Measurements from ENCODE around the gene CACNA2D2. TPM values are rescaled to one million over a fixed set of nuclear protein-coding genes. Genes with fewer than 3 reads are reported as not detected.
A peak's percentile ranks its signal among the peaks of the same experiment; 100 is the strongest.

Gene CACNA2D2
- total and polyA plus RNA-seq, 2 of the 8 experiments (the other 6 are each of a cell fraction or from before 2014, with no cell fraction given): 14.1 to 25.0 TPM

DNA sequence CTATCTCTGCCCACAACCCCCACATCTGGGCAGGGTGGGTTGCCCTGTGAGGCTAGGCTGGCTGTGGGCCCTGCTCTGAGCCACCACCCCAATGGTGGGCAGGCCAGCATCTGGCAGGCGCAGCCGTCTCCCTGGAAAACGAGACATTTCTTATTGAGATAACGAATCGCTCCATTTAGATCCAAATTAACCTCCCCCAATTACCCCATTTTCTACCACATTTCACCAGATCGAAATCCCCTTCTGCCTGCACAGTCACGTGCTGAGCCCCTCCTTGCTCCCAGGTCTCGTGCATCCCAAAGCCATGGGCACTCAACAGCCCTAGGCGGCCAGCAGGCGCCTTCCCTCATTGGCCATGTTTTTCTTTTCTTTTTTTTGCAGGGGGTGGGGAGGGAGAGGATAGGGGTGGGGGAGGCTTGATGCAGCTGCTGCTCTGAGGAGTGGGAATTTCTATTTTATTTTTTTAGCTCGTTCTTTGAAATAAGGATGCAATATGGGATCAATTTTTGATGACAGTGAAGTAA is 91.1 kb downstream of the CACNA2D2 start:
- no peak for DNase-seq (ENCODE audit: low read depth in 1 of 2, low spot score in 2 of 2)
- H4K8ac ChIP-seq (ENCODE audit: extremely low read depth, insufficient read depth, low read length): no peak overlapping the region
- H3K56ac ChIP-seq (replicated peaks; ENCODE audit: insufficient read length, low read depth, low read length): peak overlapping the region; percentile 13
- peaks cover 0 to 2% (median 0%) of the 10 kb centered on the region in 4 experiments; a peak in 2 of 7 replicates for H3K27me3 ChIP-seq (replicated peaks in 1 of 4; ENCODE audit: control insufficient read depth in 3 of 4, extremely low read depth in 1 of 4, insufficient read depth in 3 of 4, low read length in 3 of 4)
- FAIRE-seq: no peak
- H3K4ac ChIP-seq (replicated peaks; ENCODE audit: insufficient read length, low read depth, low read length): no peak overlapping the region
- H4K5ac ChIP-seq (ENCODE audit: insufficient read length, low read depth, low read length): no peak overlapping the region
- H3K79me1 ChIP-seq (ENCODE audit: low read depth, low read length): no peaks in the 10 kb centered on the region; the same call in 1 of the 2 replicates
- H3K9ac ChIP-seq (replicated peaks in 1 of 4; ENCODE audit: extremely low read depth in 1 of 4, low read depth in 3 of 4, low read length in 3 of 4): no peak overlapping the region
- ChIA-PET CTCF (ENCODE audit: partially characterized antibody) (interaction anchor here (0.9 to 8.0 kb wide), 6 partner anchors 15 to 129 kb away, joined by 3 to 63 read pairs (median 4); partner anchors contain the start of gene CACNA2D2), POLR2A (ENCODE audit: partially characterized antibody) (no interaction called here)
- no peak overlapping the region for H2AK5ac ChIP-seq (ENCODE audit: low read depth, low read length)
- no peak overlapping the region for H3K4me2 ChIP-seq (ENCODE audit: insufficient read depth in 1 of 2, low read depth in 2 of 2, low read length in 2 of 2)
- no peaks in the 10 kb centered on the region; a peak in 1 of 7 replicates for H3K4me1 ChIP-seq (replicated peaks in 1 of 4; ENCODE audit: control insufficient read depth in 3 of 4, insufficient read depth in 4 of 4, low read length in 3 of 4)
- H2BK20ac ChIP-seq (ENCODE audit: low read length): no peak overlapping the region
- no peak overlapping the region for H4K91ac ChIP-seq (replicated peaks; ENCODE audit: insufficient read length, low read length)
- H2BK12ac ChIP-seq (ENCODE audit: low read depth, low read length): no peak overlapping the region
- no peaks in the 10 kb centered on the region for H3K9me3 ChIP-seq (ENCODE audit: insufficient read depth in 2 of 2, low read depth in 1 of 2, low read length in 1 of 2)
- no peak overlapping the region for H2BK120ac ChIP-seq (replicated peaks; ENCODE audit: low read depth, low read length)
- no peak overlapping the region for H3K14ac ChIP-seq (ENCODE audit: insufficient read length)
- no peaks in the 10 kb centered on the region for H3K79me2 ChIP-seq (ENCODE audit: control insufficient read depth in 1 of 2, insufficient read depth in 2 of 2, low read length in 2 of 2)
- H3K23me2 ChIP-seq (ENCODE audit: low read depth, low read length): no peaks in the 10 kb centered on the region
- H2AFZ ChIP-seq (ENCODE audit: low read length): no peak overlapping the region
- no peak overlapping the region for H2BK15ac ChIP-seq (ENCODE audit: low read length)
- H4K20me1 ChIP-seq (replicated peaks in 1 of 2; ENCODE audit: control insufficient read depth in 1 of 2, insufficient read depth in 2 of 2, low read length in 2 of 2): peaks cover 0 to 5% of the 10 kb centered on the region in 2 experiments
- no peaks in the 10 kb centered on the region; a peak in 1 of 8 replicates for H3K36me3 ChIP-seq (ENCODE audit: control insufficient read depth in 2 of 4, insufficient read depth in 4 of 4, low read length in 3 of 4)
- no peak overlapping the region for H3K27ac ChIP-seq (ENCODE audit: low read depth, low read length)
- no peak overlapping the region for H3K18ac ChIP-seq (ENCODE audit: extremely low read depth, low read length)
- no peak overlapping the region for H2BK5ac ChIP-seq (ENCODE audit: low read depth, low read length)
- H3K23ac ChIP-seq (ENCODE audit: insufficient read length): no peak overlapping the region
- no peak overlapping the region for H3K4me3 ChIP-seq (ENCODE audit: extremely low read depth in 1 of 4, insufficient read depth in 2 of 4, low read depth in 3 of 4, low read length in 4 of 4)
- whole genome bisulfite sequencing, 2 experiments (ENCODE audit: extremely low coverage in 1 of 2, insufficient coverage in 1 of 2, insufficient read length in 1 of 2, insufficient replicate concordance in 2 of 2, low coverage in 1 of 2, low lambda C conversion rate in 2 of 2, missing lambda C conversion rate in 1 of 2): 90 to 100% methylated on average over 3 to 11 of the region's 11 CpGs
- TF ChIP-seq PHF8 (conservative IDR thresholded peaks at IDR 0.05; ENCODE audit: low read depth, low read length) (no peak), SP2 (IDR thresholded peaks at IDR 0.05; ENCODE audit: low read length) (no peak), MAFK (IDR thresholded peaks at IDR 0.05; ENCODE audit: low read depth, low read length) (no peak), HDAC2 (IDR thresholded peaks at IDR 0.05; ENCODE audit: borderline replicate concordance in 1 of 2, low read depth in 2 of 2, low read length in 2 of 2) (no peak), BRCA1 (IDR thresholded peaks at IDR 0.05; ENCODE audit: low read depth, low read length) (no peak), POLR2AphosphoS5 (IDR thresholded peaks at IDR 0.05; ENCODE audit: low read depth, low read length) (no peak), SP1 (IDR thresholded peaks at IDR 0.05; ENCODE audit: low read depth, low read length) (no peak)
- TF ChIP-seq, protein P1, sequence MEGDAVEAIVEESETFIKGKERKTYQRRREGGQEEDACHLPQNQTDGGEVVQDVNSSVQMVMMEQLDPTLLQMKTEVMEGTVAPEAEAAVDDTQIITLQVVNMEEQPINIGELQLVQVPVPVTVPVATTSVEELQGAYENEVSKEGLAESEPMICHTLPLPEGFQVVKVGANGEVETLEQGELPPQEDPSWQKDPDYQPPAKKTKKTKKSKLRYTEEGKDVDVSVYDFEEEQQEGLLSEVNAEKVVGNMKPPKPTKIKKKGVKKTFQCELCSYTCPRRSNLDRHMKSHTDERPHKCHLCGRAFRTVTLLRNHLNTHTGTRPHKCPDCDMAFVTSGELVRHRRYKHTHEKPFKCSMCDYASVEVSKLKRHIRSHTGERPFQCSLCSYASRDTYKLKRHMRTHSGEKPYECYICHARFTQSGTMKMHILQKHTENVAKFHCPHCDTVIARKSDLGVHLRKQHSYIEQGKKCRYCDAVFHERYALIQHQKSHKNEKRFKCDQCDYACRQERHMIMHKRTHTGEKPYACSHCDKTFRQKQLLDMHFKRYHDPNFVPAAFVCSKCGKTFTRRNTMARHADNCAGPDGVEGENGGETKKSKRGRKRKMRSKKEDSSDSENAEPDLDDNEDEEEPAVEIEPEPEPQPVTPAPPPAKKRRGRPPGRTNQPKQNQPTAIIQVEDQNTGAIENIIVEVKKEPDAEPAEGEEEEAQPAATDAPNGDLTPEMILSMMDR (IDR thresholded peaks at IDR 0.05; ENCODE audit: control extremely low read depth in 1 of 3, insufficient read depth in 1 of 3, low read depth in 1 of 3, low read length in 3 of 3): no peak
- TF ChIP-seq, protein P2, sequence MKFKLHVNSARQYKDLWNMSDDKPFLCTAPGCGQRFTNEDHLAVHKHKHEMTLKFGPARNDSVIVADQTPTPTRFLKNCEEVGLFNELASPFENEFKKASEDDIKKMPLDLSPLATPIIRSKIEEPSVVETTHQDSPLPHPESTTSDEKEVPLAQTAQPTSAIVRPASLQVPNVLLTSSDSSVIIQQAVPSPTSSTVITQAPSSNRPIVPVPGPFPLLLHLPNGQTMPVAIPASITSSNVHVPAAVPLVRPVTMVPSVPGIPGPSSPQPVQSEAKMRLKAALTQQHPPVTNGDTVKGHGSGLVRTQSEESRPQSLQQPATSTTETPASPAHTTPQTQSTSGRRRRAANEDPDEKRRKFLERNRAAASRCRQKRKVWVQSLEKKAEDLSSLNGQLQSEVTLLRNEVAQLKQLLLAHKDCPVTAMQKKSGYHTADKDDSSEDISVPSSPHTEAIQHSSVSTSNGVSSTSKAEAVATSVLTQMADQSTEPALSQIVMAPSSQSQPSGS (IDR thresholded peaks at IDR 0.05; ENCODE audit: low read length): no peak

Data from H1 (cell line).